Astrocyte (in vitro differentiated cells and primary cell): ENCODE measurements around the gene TBC1D16. TPM values are rescaled to one million over a fixed set of nuclear protein-coding genes. Genes with fewer than 3 reads are reported as not detected.
A peak's percentile ranks its signal among the peaks of the same experiment; 100 is the strongest.
"Not testable (repeated sequence)": the region's sequence is repeated elsewhere in the genome, so short reads cannot be mapped to it uniquely, and the experiment has no call there.

Experiments used
- DNase-seq: peaks from one replicate; pipeline ENCODE4 v3.0.0-alpha.2; 2010; ENCODE audit warnings: low read depth
- FAIRE-seq: peaks from 2 replicates; lab custom pipeline; 2011; peaks lifted over from hg19 to GRCh38; lab: Jason Lieb, UNC
- H2AFZ ChIP-seq: 2 replicates; pipeline ENCODE4 v1.6.0; 2012; ENCODE audit warnings: low read depth, low read length, inconsistent platforms
- H3K27ac ChIP-seq: 2 replicates; pipeline ENCODE4 v1.5.1; 2011; ENCODE audit warnings: low read depth, low read length, inconsistent platforms
- H3K27me3 ChIP-seq: 2 replicates; pipeline ENCODE4 v1.6.0; 2011; ENCODE audit warnings: low read length, inconsistent platforms; ENCODE audit not compliant: insufficient read depth
- H3K36me3 ChIP-seq: 2 replicates; pipeline ENCODE4 v1.5.1; 2011; ENCODE audit warnings: low read length, inconsistent platforms; ENCODE audit not compliant: insufficient read depth
- H3K4me1 ChIP-seq: 2 replicates; pipeline ENCODE4 v1.5.1; 2011; ENCODE audit warnings: low read length, inconsistent platforms; ENCODE audit not compliant: insufficient read depth
- H3K4me2 ChIP-seq: 2 replicates; pipeline ENCODE4 v1.6.0; 2012; ENCODE audit warnings: low read length, inconsistent platforms
- H3K4me3 ChIP-seq: 2 replicates; pipeline ENCODE4 v1.5.1; 2011; ENCODE audit warnings: low read depth, mild to moderate bottlenecking, low read length, inconsistent platforms; ENCODE audit not compliant: insufficient read depth
- H3K79me2 ChIP-seq: 2 replicates; pipeline ENCODE4 v1.6.0; 2012; ENCODE audit warnings: mild to moderate bottlenecking, low read length, inconsistent platforms; ENCODE audit not compliant: insufficient read depth
- H3K9ac ChIP-seq: 2 replicates; pipeline ENCODE4 v1.6.0; 2012; ENCODE audit warnings: mild to moderate bottlenecking, low read length, inconsistent platforms
- H3K9me3 ChIP-seq: 2 replicates; pipeline ENCODE4 v1.5.1; 2012; ENCODE audit warnings: low read depth, mild to moderate bottlenecking, low read length, inconsistent platforms; ENCODE audit not compliant: insufficient read depth
- H4K20me1 ChIP-seq: 2 replicates; pipeline ENCODE4 v1.6.0; 2012; ENCODE audit warnings: low read length, inconsistent platforms; ENCODE audit not compliant: insufficient read depth
- H3K27ac Mint-ChIP-seq: one replicate; pipeline ENCODE4 v1.8.0; 2021; ENCODE audit warnings: mild to moderate bottlenecking, mixed read lengths; ENCODE audit not compliant: unreplicated experiment
- H3K27me3 Mint-ChIP-seq: one replicate; pipeline ENCODE4 v1.8.0; 2021; ENCODE audit warnings: low read depth, mixed read lengths; ENCODE audit not compliant: unreplicated experiment
- H3K36me3 Mint-ChIP-seq: one replicate; pipeline ENCODE4 v1.8.0; 2021; ENCODE audit warnings: low read depth, mixed read lengths; ENCODE audit not compliant: unreplicated experiment
- H3K4me1 Mint-ChIP-seq: one replicate; pipeline ENCODE4 v1.8.0; 2021; ENCODE audit warnings: low read depth, mixed read lengths; ENCODE audit not compliant: unreplicated experiment
- H3K4me3 Mint-ChIP-seq: one replicate; pipeline ENCODE4 v1.8.0; 2021; ENCODE audit warnings: mild to moderate bottlenecking, moderate library complexity, mixed read lengths; ENCODE audit not compliant: unreplicated experiment
- H3K9me3 Mint-ChIP-seq: one replicate; pipeline ENCODE4 v1.8.0; 2021; ENCODE audit warnings: mild to moderate bottlenecking, mixed read lengths; ENCODE audit not compliant: unreplicated experiment
- EZH2 ChIP-seq: IDR thresholded peaks from 2 replicates; pipeline ENCODE4 v1.6.1; 2012; ENCODE audit warnings: mild to moderate bottlenecking, low read length, inconsistent platforms; ENCODE audit not compliant: insufficient read depth
- total RNA-seq: library from RNA; stranded (reverse); gene quantifications from 2 replicates; pipeline ENCODE4 v1.2.1, GENCODE V29; 2021
- TF ChIP-seq, protein P1 (sequence below): IDR thresholded peaks from 2 replicates; pipeline ENCODE4 v1.5.1; 2011; ENCODE audit warnings: low read depth, mild to moderate bottlenecking, inconsistent platforms, low read length, moderate library complexity; ENCODE audit not compliant: insufficient read depth

Gene TBC1D16
- total RNA-seq, 1 donor from 2014 or later: 37.6 TPM

DNA sequence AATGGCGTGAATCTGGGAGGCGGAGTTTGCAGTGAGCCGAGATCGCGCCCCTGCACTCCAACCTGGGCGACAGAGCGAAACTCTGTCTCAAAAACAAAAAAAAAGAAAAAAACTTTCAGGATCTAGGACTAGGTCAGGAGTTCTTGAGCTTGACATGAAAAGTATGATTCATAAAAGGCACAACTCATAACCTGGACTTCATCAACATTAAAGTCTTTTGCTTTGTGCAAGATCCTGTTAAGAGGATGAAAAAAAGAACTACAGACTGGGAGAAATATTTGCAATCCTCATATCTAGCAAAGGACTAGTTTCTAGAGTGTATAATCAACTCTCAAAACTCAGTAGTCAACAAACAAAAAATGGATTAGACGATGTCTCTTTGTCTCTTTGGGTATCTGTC lies 40.0 kb downstream of the TBC1D16 start:
- H3K27me3 ChIP-seq: no peaks in the 10 kb centered on the region
- DNase-seq: no peak
- no peak overlapping the region for H3K4me3 ChIP-seq
- Mint-ChIP-seq H3K27ac (no peak overlapping the region), H3K36me3 (peaks cover 18% of the 10 kb centered on the region), H3K4me1 (peaks cover 17% of the 10 kb centered on the region), H3K9me3 (no peaks in the 10 kb centered on the region), H3K4me3 (no peak overlapping the region), H3K27me3 (peaks cover under 1% of the 10 kb centered on the region)
- peaks cover 26% of the 10 kb centered on the region for H3K4me1 ChIP-seq
- H3K79me2 ChIP-seq: no peaks in the 10 kb centered on the region
- H3K27ac ChIP-seq: no peak overlapping the region
- no peak overlapping the region for H3K4me2 ChIP-seq
- H2AFZ ChIP-seq: no peak overlapping the region
- TF ChIP-seq EZH2: no peak
- TF ChIP-seq, protein P1, sequence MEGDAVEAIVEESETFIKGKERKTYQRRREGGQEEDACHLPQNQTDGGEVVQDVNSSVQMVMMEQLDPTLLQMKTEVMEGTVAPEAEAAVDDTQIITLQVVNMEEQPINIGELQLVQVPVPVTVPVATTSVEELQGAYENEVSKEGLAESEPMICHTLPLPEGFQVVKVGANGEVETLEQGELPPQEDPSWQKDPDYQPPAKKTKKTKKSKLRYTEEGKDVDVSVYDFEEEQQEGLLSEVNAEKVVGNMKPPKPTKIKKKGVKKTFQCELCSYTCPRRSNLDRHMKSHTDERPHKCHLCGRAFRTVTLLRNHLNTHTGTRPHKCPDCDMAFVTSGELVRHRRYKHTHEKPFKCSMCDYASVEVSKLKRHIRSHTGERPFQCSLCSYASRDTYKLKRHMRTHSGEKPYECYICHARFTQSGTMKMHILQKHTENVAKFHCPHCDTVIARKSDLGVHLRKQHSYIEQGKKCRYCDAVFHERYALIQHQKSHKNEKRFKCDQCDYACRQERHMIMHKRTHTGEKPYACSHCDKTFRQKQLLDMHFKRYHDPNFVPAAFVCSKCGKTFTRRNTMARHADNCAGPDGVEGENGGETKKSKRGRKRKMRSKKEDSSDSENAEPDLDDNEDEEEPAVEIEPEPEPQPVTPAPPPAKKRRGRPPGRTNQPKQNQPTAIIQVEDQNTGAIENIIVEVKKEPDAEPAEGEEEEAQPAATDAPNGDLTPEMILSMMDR: no peak
- H3K9me3 ChIP-seq: no peaks in the 10 kb centered on the region
- H3K36me3 ChIP-seq: no peaks in the 10 kb centered on the region
- H3K9ac ChIP-seq: no peak overlapping the region
- H4K20me1 ChIP-seq: peaks cover 19% of the 10 kb centered on the region
- no peak for FAIRE-seq

DNA sequence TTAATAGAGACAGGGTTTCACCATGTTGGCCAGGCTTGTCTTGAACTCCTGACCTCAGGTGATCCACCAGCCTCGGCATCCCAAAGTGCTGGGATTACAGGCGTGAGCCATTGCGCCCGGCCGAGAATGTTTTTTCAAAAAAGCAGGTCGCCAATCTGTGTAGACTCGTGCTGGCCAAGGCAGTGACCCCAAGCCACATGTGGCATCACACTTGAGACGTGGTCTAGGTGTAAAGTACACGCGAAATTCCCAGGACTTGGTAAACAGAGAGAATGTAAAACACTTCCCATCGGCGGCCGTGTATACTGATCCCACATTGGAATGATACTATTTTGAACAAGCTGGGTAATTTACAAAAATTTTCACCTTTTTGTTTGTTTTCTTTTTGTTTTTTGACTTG lies 41.1 kb downstream of the TBC1D16 start:
- H3K27ac ChIP-seq: no peak overlapping the region
- H3K27me3 Mint-ChIP-seq: peaks cover 3% of the 10 kb centered on the region
- no peaks in the 10 kb centered on the region for H3K9me3 Mint-ChIP-seq
- H3K4me3 Mint-ChIP-seq: no peak overlapping the region
- H3K36me3 ChIP-seq: no peaks in the 10 kb centered on the region
- no peaks in the 10 kb centered on the region for H3K9me3 ChIP-seq
- H3K79me2 ChIP-seq: peaks cover 5% of the 10 kb centered on the region
- peaks cover 26% of the 10 kb centered on the region for H3K4me1 ChIP-seq
- H2AFZ ChIP-seq: no peak overlapping the region
- H3K9ac ChIP-seq: no peak overlapping the region
- peaks cover 8% of the 10 kb centered on the region for H3K36me3 Mint-ChIP-seq
- no peak overlapping the region for H3K4me3 ChIP-seq
- H3K4me1 Mint-ChIP-seq: peaks cover 17% of the 10 kb centered on the region
- H3K27ac Mint-ChIP-seq: no peak overlapping the region
- DNase-seq (no peak), FAIRE-seq (no peak)
- peaks cover 13% of the 10 kb centered on the region for H4K20me1 ChIP-seq
- no peak overlapping the region for H3K4me2 ChIP-seq
- TF ChIP-seq, protein P1: no peak
- no peak for TF ChIP-seq EZH2
- no peaks in the 10 kb centered on the region for H3K27me3 ChIP-seq

DNA sequence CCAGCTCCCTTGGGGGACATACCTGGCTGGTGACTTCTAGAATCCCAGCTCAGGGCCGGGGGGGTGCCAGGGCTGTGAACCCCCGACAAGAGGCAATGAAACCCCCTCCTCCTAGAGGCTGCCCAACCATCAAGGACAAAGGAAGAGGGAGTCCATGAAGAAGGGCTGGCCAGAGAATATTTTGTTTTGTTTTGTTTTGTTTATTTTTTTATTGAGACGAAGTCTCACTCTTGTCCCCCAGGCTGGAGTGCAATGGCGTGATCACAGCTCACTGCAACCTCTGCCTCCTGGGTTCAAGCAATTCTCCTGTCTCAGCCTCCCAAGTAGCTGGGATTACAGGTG lies 41.5 kb downstream of the TBC1D16 start:
- H3K9me3 ChIP-seq, H3K9ac ChIP-seq, H3K27me3 ChIP-seq, H3K36me3 ChIP-seq, H3K4me3 ChIP-seq, H3K4me3 Mint-ChIP-seq, H3K27ac ChIP-seq, H3K9me3 Mint-ChIP-seq, H3K27me3 Mint-ChIP-seq, H3K79me2 ChIP-seq, H2AFZ ChIP-seq, FAIRE-seq, H3K36me3 Mint-ChIP-seq, DNase-seq, H3K4me2 ChIP-seq: not testable (repeated sequence)
- peaks cover 26% of the 10 kb centered on the region for H3K4me1 ChIP-seq
- peak overlapping the region; percentile 97 for H3K27ac Mint-ChIP-seq
- H3K4me1 Mint-ChIP-seq: peaks cover 17% of the 10 kb centered on the region
- H4K20me1 ChIP-seq: peaks cover 13% of the 10 kb centered on the region
